HEK293 (cell line): Measurements from ENCODE around the gene TAF1B.

Experiments used
- CTCF ChIA-PET: fragments of 350-600 bp; formaldehyde crosslinking; extraction: SDS; loops from one replicate; lab custom pipeline; 2021; ENCODE audit warnings: antibody characterized with exemption; lab: Yijun Ruan, JAX
- POLR2A ChIA-PET: fragments of 300-600 bp; formaldehyde crosslinking; extraction: SDS; loops from one replicate; lab custom pipeline; 2020; ENCODE audit warnings: antibody characterized with exemption, inconsistent platforms; lab: Yijun Ruan, JAX
- H3K27ac ChIP-seq: fragments of 200-500 bp; sonication (Bioruptor generic); 2 replicates; pipeline ENCODE4 v1.5.1; 2014; ENCODE audit warnings: low read depth, low read length, control low read depth, inconsistent platforms; ENCODE audit errors: extremely low read depth
- H3K36me3 ChIP-seq, 2 experiments: fragments of 200-500 bp in 1 of 2; sonication (Bioruptor generic) in 1 of 2; 1 replicate in 1 of 2; 2 replicates in 1 of 2; pipeline ENCODE4 v1.5.1; 2014 to 2017; ENCODE audit warnings: inconsistent platforms in 2 of 2, low read length in 2 of 2; ENCODE audit not compliant: control insufficient read depth in 2 of 2, insufficient read depth in 1 of 2
- H3K4me1 ChIP-seq: fragments of 200-500 bp; sonication (Bioruptor generic); 2 replicates; pipeline ENCODE4 v1.5.1; 2014; ENCODE audit warnings: mild to moderate bottlenecking, low read length, inconsistent platforms; ENCODE audit not compliant: control insufficient read depth, insufficient read depth
- H3K4me3 ChIP-seq: 2 replicates; pipeline ENCODE4 v1.5.1; 2011; ENCODE audit warnings: low read depth, mild to moderate bottlenecking, control low read depth, low read length, moderate library complexity
- H3K9me3 ChIP-seq: fragments of 200-500 bp; sonication (Bioruptor generic); 2 replicates; pipeline ENCODE4 v1.5.1; 2014; ENCODE audit warnings: low read depth, low read length, inconsistent platforms; ENCODE audit not compliant: control insufficient read depth, insufficient read depth
- GLI4 ChIP-seq: fragments of 450-650 bp; formaldehyde crosslinking; IDR thresholded peaks from 2 replicates; pipeline ENCODE4 v1.5.1; 2016; ENCODE audit warnings: missing biosample characterization, missing genetic modification characterization
- SETDB1 ChIP-seq: IDR thresholded peaks from one replicate; pipeline ENCODE4 v1.6.1; 2017; ENCODE audit warnings: mild to moderate bottlenecking, low read length, moderate library complexity, mixed read lengths; ENCODE audit not compliant: insufficient read length
- SP3 ChIP-seq: fragments of 450-650 bp; formaldehyde crosslinking; IDR thresholded peaks from 2 replicates; pipeline ENCODE4 v1.5.1; 2016; ENCODE audit warnings: missing biosample characterization, missing genetic modification characterization
- ZFP69B ChIP-seq: fragments of 450-650 bp; formaldehyde crosslinking; IDR thresholded peaks from 2 replicates; pipeline ENCODE4 v1.5.1; 2016; ENCODE audit warnings: missing biosample characterization, missing genetic modification characterization
- ZNF140 ChIP-seq: fragments of 450-650 bp; formaldehyde crosslinking; IDR thresholded peaks from 2 replicates; pipeline ENCODE4 v1.5.1; 2016; ENCODE audit warnings: missing biosample characterization, missing genetic modification characterization
- ZNF146 ChIP-seq: fragments of 450-650 bp; formaldehyde crosslinking; IDR thresholded peaks from 2 replicates; pipeline ENCODE4 v1.5.1; 2016; ENCODE audit warnings: missing biosample characterization, missing genetic modification characterization
- ZNF155 ChIP-seq: fragments of 450-650 bp; formaldehyde crosslinking; IDR thresholded peaks from 2 replicates; pipeline ENCODE4 v1.5.1; 2016; ENCODE audit warnings: missing biosample characterization, missing genetic modification characterization
- ZNF157 ChIP-seq: fragments of 450-650 bp; formaldehyde crosslinking; IDR thresholded peaks from 2 replicates; pipeline ENCODE4 v1.5.1; 2016; ENCODE audit warnings: missing biosample characterization, missing genetic modification characterization
- ZNF221 ChIP-seq: fragments of 450-650 bp; formaldehyde crosslinking; IDR thresholded peaks from 2 replicates; pipeline ENCODE4 v1.5.1; 2017; ENCODE audit warnings: missing biosample characterization, missing genetic modification characterization, borderline replicate concordance
- ZNF248 ChIP-seq: fragments of 450-650 bp; formaldehyde crosslinking; IDR thresholded peaks from 2 replicates; pipeline ENCODE4 v1.5.1; 2017; ENCODE audit warnings: missing biosample characterization, missing genetic modification characterization
- ZNF433 ChIP-seq: fragments of 450-650 bp; formaldehyde crosslinking; IDR thresholded peaks from 2 replicates; pipeline ENCODE4 v1.5.1; 2016; ENCODE audit warnings: missing biosample characterization, missing genetic modification characterization, low read depth
- ZNF510 ChIP-seq: fragments of 450-650 bp; formaldehyde crosslinking; IDR thresholded peaks from 2 replicates; pipeline ENCODE4 v1.5.1; 2018; ENCODE audit warnings: mild to moderate bottlenecking, missing genetic modification characterization, missing biosample characterization; ENCODE audit not compliant: insufficient replicate concordance
- ZNF544 ChIP-seq: fragments of 450-650 bp; formaldehyde crosslinking; IDR thresholded peaks from 2 replicates; pipeline ENCODE4 v1.5.0; 2017; ENCODE audit warnings: missing biosample characterization, missing genetic modification characterization
- ZNF664 ChIP-seq: fragments of 450-650 bp; formaldehyde crosslinking; IDR thresholded peaks from 2 replicates; pipeline ENCODE4 v1.5.1; 2016; ENCODE audit warnings: missing biosample characterization, missing genetic modification characterization
- ZNF701 ChIP-seq: fragments of 450-650 bp; formaldehyde crosslinking; IDR thresholded peaks from 2 replicates; pipeline ENCODE4 v1.5.1; 2016; ENCODE audit warnings: missing biosample characterization, missing genetic modification characterization
- ZNF768 ChIP-seq: fragments of 450-650 bp; formaldehyde crosslinking; IDR thresholded peaks from 2 replicates; pipeline ENCODE4 v1.5.1; 2018; ENCODE audit warnings: missing biosample characterization, mild to moderate bottlenecking, missing genetic modification characterization
- ZNF830 ChIP-seq: fragments of 450-650 bp; IDR thresholded peaks from 2 replicates; pipeline ENCODE4 v1.5.0; 2018; ENCODE audit warnings: missing biosample characterization, missing genetic modification characterization, low read depth, mild to moderate bottlenecking, moderate library complexity
- TF ChIP-seq, protein P1 (sequence below): fragments of 450-650 bp; formaldehyde crosslinking; IDR thresholded peaks from 2 replicates; pipeline ENCODE4 v1.5.1; 2016; ENCODE audit warnings: missing biosample characterization, missing genetic modification characterization
- TF ChIP-seq, protein P2 (sequence below): fragments of 450-650 bp; formaldehyde crosslinking; IDR thresholded peaks from 2 replicates; pipeline ENCODE4 v1.5.1; 2016; ENCODE audit warnings: missing biosample characterization, missing genetic modification characterization
- TF ChIP-seq, protein P3 (sequence below): fragments of 450-650 bp; formaldehyde crosslinking; IDR thresholded peaks from 2 replicates; pipeline ENCODE4 v1.5.1; 2017; ENCODE audit warnings: missing biosample characterization, missing genetic modification characterization
- TF ChIP-seq, protein P4 (sequence below): fragments of 450-650 bp; formaldehyde crosslinking; IDR thresholded peaks from 2 replicates; pipeline ENCODE4 v1.5.1; 2017; ENCODE audit warnings: missing biosample characterization, missing genetic modification characterization
- TF ChIP-seq, protein P5 (sequence below): fragments of 450-650 bp; formaldehyde crosslinking; IDR thresholded peaks from 2 replicates; pipeline ENCODE4 v1.5.1; 2017; ENCODE audit warnings: missing biosample characterization, missing genetic modification characterization
- TF ChIP-seq, protein P6 (sequence below): fragments of 450-650 bp; formaldehyde crosslinking; IDR thresholded peaks from 2 replicates; pipeline ENCODE4 v1.5.1; 2016; ENCODE audit warnings: missing biosample characterization, missing genetic modification characterization
- TF ChIP-seq, protein P7 (sequence below): fragments of 450-650 bp; formaldehyde crosslinking; IDR thresholded peaks from 2 replicates; pipeline ENCODE4 v1.5.1; 2016; ENCODE audit warnings: missing biosample characterization, missing genetic modification characterization
- TF ChIP-seq, protein P8 (sequence below): fragments of 450-650 bp; formaldehyde crosslinking; IDR thresholded peaks from 2 replicates; pipeline ENCODE4 v1.5.1; 2016; ENCODE audit warnings: missing biosample characterization, missing genetic modification characterization

The TAF1B gene

DNA sequence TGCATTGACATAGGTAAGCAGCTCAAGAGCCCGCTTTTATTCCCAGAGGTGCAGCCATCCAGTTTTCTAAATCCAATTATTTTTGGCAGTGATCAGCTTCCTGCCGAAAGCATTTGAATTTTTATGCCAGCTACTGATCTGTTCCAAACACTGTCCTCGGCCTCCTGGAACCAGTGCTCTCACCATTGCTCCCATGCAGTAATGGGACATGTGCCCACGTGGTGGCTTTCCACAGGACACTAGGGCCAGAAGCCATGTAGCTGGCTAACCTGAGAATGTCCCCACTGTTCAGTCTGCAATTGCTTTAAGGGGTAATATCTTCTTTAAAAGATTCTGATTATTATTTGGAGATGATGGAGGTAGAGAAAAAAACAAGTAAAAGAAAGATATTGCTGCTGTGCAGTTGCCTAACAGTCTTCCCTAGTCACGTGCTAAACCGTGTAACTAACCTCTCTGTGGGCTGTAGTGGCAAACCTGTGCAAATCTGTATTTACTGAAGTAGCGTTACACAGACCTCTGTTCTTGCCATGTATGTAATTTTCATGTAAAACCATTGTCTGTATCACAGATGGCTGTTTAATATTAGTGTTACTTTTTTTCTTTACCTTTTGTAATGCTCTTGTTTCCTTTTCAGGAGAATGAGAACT, 121.2 kb downstream of the TAF1B start:
- TF ChIP-seq, protein P1, sequence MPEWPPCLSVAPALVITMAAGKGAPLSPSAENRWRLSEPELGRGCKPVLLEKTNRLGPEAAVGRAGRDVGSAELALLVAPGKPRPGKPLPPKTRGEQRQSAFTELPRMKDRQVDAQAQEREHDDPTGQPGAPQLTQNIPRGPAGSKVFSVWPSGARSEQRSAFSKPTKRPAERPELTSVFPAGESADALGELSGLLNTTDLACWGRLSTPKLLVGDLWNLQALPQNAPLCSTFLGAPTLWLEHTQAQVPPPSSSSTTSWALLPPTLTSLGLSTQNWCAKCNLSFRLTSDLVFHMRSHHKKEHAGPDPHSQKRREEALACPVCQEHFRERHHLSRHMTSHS (tag by site-specific recombination): no peak
- TF ChIP-seq ZNF157 (tag by site-specific recombination): no peak
- TF ChIP-seq ZNF701 (tag by site-specific recombination): no peak
- TF ChIP-seq ZNF155 (tag by site-specific recombination): no peak
- TF ChIP-seq GLI4 (tag by site-specific recombination): no peak
- TF ChIP-seq ZNF664: no peak
- TF ChIP-seq, protein P2, sequence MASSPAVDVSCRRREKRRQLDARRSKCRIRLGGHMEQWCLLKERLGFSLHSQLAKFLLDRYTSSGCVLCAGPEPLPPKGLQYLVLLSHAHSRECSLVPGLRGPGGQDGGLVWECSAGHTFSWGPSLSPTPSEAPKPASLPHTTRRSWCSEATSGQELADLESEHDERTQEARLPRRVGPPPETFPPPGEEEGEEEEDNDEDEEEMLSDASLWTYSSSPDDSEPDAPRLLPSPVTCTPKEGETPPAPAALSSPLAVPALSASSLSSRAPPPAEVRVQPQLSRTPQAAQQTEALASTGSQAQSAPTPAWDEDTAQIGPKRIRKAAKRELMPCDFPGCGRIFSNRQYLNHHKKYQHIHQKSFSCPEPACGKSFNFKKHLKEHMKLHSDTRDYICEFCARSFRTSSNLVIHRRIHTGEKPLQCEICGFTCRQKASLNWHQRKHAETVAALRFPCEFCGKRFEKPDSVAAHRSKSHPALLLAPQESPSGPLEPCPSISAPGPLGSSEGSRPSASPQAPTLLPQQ (tag by site-specific recombination): no peak
- TF ChIP-seq, protein P3, sequence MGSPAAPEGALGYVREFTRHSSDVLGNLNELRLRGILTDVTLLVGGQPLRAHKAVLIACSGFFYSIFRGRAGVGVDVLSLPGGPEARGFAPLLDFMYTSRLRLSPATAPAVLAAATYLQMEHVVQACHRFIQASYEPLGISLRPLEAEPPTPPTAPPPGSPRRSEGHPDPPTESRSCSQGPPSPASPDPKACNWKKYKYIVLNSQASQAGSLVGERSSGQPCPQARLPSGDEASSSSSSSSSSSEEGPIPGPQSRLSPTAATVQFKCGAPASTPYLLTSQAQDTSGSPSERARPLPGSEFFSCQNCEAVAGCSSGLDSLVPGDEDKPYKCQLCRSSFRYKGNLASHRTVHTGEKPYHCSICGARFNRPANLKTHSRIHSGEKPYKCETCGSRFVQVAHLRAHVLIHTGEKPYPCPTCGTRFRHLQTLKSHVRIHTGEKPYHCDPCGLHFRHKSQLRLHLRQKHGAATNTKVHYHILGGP: no peak
- no peak for TF ChIP-seq ZNF221
- TF ChIP-seq, protein P4, sequence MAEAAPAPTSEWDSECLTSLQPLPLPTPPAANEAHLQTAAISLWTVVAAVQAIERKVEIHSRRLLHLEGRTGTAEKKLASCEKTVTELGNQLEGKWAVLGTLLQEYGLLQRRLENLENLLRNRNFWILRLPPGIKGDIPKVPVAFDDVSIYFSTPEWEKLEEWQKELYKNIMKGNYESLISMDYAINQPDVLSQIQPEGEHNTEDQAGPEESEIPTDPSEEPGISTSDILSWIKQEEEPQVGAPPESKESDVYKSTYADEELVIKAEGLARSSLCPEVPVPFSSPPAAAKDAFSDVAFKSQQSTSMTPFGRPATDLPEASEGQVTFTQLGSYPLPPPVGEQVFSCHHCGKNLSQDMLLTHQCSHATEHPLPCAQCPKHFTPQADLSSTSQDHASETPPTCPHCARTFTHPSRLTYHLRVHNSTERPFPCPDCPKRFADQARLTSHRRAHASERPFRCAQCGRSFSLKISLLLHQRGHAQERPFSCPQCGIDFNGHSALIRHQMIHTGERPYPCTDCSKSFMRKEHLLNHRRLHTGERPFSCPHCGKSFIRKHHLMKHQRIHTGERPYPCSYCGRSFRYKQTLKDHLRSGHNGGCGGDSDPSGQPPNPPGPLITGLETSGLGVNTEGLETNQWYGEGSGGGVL: no peak
- no peak for TF ChIP-seq ZNF248 (tag by site-specific recombination)
- no peak for TF ChIP-seq SETDB1
- no peak for TF ChIP-seq SP3 (tag by site-specific recombination)
- no peak for TF ChIP-seq ZNF146 (tag by site-specific recombination)
- no peak for TF ChIP-seq ZNF830 (tag by site-specific recombination)
- TF ChIP-seq, protein P5, sequence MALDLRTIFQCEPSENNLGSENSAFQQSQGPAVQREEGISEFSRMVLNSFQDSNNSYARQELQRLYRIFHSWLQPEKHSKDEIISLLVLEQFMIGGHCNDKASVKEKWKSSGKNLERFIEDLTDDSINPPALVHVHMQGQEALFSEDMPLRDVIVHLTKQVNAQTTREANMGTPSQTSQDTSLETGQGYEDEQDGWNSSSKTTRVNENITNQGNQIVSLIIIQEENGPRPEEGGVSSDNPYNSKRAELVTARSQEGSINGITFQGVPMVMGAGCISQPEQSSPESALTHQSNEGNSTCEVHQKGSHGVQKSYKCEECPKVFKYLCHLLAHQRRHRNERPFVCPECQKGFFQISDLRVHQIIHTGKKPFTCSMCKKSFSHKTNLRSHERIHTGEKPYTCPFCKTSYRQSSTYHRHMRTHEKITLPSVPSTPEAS: no peak
- no peak for TF ChIP-seq ZNF544 (tag by site-specific recombination)
- peaks cover 17 to 41% of the 10 kb centered on the region in 2 experiments for H3K36me3 ChIP-seq
- H3K9me3 ChIP-seq: no peaks in the 10 kb centered on the region
- no peak overlapping the region for H3K4me3 ChIP-seq
- H3K27ac ChIP-seq: no peak overlapping the region
- CTCF ChIA-PET: interaction anchor here (1.2 to 1.3 kb wide), 2 partner anchors 20 to 21 kb away, joined by 4 to 6 read pairs; no protein-coding TSS in a partner anchor
- POLR2A ChIA-PET: no interaction called here
- H3K4me1 ChIP-seq: peaks cover 13% of the 10 kb centered on the region

DNA sequence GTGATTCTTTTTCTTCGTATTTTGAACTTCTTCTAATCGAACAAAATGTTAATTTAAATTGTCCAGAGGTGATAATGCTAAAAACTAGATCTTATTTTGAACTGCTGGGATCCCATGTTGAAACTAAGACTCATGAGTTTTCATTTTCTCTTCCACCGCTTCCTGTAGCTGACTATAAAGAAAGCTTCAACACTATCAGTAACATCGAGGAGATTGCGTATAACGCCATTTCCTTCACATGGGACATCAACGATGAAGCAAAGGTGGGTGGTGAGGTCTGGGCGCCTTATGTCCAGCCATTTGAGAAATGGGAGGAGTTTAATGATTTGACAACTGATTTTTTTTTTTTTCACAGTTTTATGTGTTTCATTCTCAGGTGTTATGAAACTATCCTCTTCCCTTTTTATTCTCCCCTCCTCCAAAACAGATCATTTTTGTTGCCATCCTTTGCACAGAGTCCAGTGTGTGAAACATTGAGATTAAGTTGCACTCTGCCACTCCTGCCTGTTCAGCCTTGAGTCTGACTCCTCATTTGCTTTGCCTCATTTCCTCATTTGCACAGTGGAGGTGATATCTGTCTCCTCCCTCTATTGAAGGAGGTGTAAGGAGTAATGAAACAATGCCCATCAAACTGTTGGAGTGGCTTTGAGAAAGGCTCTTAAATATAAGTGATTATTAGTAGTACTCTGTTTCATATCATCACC, 122.0 kb downstream of the TAF1B start:
- Histone ChIP-seq H3K4me1 (peaks cover 13% of the 10 kb centered on the region), H3K36me3 (peaks cover 10 to 41% of the 10 kb centered on the region in 2 experiments), H3K9me3 (no peaks in the 10 kb centered on the region), H3K27ac (no peak overlapping the region), H3K4me3 (no peak overlapping the region)
- ChIA-PET POLR2A (no interaction called here), CTCF (no interaction called here)
- TF ChIP-seq ZNF510 (tag by site-specific recombination) (no peak), ZFP69B (tag by site-specific recombination) (no peak), ZNF433 (tag by site-specific recombination) (no peak), ZNF768 (no peak), ZNF140 (tag by site-specific recombination) (no peak)
- TF ChIP-seq, protein P6, sequence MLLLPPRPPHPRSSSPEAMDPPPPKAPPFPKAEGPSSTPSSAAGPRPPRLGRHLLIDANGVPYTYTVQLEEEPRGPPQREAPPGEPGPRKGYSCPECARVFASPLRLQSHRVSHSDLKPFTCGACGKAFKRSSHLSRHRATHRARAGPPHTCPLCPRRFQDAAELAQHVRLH (tag by site-specific recombination): no peak
- TF ChIP-seq, protein P7, sequence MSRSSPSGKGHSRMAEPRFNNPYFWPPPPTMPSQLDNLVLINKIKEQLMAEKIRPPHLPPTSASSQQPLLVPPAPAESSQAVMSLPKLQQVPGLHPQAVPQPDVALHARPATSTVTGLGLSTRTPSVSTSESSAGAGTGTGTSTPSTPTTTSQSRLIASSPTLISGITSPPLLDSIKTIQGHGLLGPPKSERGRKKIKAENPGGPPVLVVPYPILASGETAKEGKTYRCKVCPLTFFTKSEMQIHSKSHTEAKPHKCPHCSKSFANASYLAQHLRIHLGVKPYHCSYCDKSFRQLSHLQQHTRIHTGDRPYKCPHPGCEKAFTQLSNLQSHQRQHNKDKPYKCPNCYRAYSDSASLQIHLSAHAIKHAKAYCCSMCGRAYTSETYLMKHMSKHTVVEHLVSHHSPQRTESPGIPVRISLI: no peak
- TF ChIP-seq, protein P8, sequence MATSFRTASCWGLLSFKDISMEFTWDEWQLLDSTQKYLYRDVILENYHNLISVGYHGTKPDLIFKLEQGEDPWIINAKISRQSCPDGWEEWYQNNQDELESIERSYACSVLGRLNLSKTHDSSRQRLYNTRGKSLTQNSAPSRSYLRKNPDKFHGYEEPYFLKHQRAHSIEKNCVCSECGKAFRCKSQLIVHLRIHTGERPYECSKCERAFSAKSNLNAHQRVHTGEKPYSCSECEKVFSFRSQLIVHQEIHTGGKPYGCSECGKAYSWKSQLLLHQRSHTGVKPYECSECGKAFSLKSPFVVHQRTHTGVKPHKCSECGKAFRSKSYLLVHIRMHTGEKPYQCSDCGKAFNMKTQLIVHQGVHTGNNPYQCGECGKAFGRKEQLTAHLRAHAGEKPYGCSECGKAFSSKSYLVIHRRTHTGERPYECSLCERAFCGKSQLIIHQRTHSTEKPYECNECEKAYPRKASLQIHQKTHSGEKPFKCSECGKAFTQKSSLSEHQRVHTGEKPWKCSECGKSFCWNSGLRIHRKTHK (tag by site-specific recombination): no peak
